ENCODE results near the gene MATR3.

- TF ChIP-seq, protein P1, sequence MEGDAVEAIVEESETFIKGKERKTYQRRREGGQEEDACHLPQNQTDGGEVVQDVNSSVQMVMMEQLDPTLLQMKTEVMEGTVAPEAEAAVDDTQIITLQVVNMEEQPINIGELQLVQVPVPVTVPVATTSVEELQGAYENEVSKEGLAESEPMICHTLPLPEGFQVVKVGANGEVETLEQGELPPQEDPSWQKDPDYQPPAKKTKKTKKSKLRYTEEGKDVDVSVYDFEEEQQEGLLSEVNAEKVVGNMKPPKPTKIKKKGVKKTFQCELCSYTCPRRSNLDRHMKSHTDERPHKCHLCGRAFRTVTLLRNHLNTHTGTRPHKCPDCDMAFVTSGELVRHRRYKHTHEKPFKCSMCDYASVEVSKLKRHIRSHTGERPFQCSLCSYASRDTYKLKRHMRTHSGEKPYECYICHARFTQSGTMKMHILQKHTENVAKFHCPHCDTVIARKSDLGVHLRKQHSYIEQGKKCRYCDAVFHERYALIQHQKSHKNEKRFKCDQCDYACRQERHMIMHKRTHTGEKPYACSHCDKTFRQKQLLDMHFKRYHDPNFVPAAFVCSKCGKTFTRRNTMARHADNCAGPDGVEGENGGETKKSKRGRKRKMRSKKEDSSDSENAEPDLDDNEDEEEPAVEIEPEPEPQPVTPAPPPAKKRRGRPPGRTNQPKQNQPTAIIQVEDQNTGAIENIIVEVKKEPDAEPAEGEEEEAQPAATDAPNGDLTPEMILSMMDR (IDR thresholded peaks at IDR 0.05) = no peak
- no peak for TF ChIP-seq POLR2AphosphoS5 (IDR thresholded peaks at IDR 0.05; ENCODE audit: low read depth, low read length)
Measured at GRCh38 chr5:139251695-139252288, 41.7 kb upstream of the MATR3 start.

Measured in Panc1 (cell line).